RWPE1 (cell line): ENCODE data around the gene CD3D.

ENCODE experiments used
- CTCF ChIA-PET: fragments of 350-600 bp; sonication (Branson Sonifier 250); formaldehyde crosslinking; extraction: SDS; loops from one replicate; lab custom pipeline; 2021; lab: Yijun Ruan, JAX
- POLR2A ChIA-PET: fragments of 400-600 bp; formaldehyde crosslinking; extraction: SDS; loops from one replicate; lab custom pipeline; 2020; ENCODE audit warnings: antibody characterized with exemption; ENCODE audit not compliant: low non-redundant PET; lab: Yijun Ruan, JAX
- DNase-seq: peaks from one replicate; pipeline ENCODE4 v3.0.0; 2012; ENCODE audit warnings: low spot score
- H3K27ac ChIP-seq: fragments of 450-650 bp; 2 replicates; pipeline ENCODE4 v1.5.1; 2017
- TF ChIP-seq, protein P1 (sequence below): fragments of 450-650 bp; conservative IDR thresholded peaks from 2 replicates; pipeline ENCODE4 v1.5.1; 2017; ENCODE audit warnings: low read depth, mild to moderate bottlenecking

CD3D gene

DNA sequence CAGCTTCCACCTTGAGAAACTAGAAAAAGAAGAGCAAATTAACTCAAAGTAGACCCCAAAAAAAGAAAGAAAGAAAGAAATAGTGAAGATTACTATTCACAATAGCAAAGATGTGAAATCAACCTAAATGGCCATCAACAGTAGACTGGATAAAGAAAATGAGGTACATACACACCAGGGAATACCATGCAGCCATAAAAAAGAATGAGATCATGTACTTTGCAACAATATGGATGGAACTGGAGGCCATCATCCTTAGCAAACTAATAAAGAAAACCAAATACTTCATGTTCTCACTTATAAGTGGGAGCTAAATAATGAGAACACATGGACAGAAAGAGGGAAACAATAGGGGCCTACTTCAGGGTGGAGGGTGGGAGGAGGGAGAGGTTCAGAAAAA is 13.8 kb downstream of the CD3D start:
- TF ChIP-seq, protein P1, sequence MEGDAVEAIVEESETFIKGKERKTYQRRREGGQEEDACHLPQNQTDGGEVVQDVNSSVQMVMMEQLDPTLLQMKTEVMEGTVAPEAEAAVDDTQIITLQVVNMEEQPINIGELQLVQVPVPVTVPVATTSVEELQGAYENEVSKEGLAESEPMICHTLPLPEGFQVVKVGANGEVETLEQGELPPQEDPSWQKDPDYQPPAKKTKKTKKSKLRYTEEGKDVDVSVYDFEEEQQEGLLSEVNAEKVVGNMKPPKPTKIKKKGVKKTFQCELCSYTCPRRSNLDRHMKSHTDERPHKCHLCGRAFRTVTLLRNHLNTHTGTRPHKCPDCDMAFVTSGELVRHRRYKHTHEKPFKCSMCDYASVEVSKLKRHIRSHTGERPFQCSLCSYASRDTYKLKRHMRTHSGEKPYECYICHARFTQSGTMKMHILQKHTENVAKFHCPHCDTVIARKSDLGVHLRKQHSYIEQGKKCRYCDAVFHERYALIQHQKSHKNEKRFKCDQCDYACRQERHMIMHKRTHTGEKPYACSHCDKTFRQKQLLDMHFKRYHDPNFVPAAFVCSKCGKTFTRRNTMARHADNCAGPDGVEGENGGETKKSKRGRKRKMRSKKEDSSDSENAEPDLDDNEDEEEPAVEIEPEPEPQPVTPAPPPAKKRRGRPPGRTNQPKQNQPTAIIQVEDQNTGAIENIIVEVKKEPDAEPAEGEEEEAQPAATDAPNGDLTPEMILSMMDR, result no peak
- no peak overlapping the region for H3K27ac ChIP-seq
- DNase-seq, result no peak
- POLR2A ChIA-PET, result no interaction called here
- CTCF ChIA-PET, result interaction anchor here (0.6 to 0.7 kb wide), 2 partner anchors 138 to 197 kb away, joined by 4 to 5 read pairs; no protein-coding TSS in a partner anchor

DNA sequence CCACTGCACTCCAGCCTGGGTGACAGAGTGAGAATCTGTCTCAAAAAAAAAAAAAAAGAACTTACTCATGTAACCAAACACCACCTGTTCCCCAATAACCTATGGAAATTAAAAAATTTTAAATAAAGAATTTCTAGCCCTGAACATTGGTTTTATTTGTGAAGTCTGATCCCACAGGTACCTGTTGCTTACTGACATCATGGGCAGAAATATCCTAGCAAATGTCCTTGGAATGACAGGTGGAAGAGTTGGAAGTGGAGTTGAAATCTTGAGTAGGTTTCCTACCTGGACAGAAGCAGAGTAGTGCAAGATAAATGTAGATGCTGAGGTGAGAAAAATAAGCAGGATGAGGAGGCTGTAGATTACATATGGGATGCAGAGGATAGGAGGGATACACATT is 17.2 kb downstream of the CD3D start:
- H3K27ac ChIP-seq, result no peak overlapping the region
- ChIA-PET CTCF (interaction anchor here (0.6 to 0.7 kb wide), 2 partner anchors 14 to 35 kb away, joined by 3 read pairs; no protein-coding TSS in a partner anchor), POLR2A (no interaction called here)
- no peak for DNase-seq
- TF ChIP-seq, protein P1, result no peak

DNA sequence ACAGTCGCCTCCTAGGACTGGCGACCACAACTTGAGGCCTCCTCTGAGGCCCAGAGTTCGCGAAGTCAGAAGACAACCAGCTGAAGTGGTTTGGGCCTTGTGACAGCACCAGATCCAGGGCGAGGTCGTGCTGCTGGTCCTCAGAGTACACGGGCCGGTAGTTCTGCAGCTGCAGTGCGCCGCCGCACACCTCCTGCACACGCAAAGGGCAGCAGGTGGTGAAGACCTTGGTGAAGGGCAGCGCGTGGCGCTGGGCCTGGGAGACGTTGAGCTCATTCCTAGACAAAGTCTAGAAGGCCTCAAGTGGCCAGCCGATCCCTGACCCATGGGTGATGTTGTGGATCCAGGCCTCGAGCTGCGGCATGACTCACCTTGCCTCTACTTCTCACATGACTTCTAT is 19.8 kb downstream of the CD3D start:
- DNase-seq, result no peak
- ChIA-PET POLR2A (no interaction called here), CTCF (interaction anchor here (0.6 kb wide), 1 partner anchor 31 kb away, joined by 3 read pairs; no protein-coding TSS in a partner anchor)

DNA sequence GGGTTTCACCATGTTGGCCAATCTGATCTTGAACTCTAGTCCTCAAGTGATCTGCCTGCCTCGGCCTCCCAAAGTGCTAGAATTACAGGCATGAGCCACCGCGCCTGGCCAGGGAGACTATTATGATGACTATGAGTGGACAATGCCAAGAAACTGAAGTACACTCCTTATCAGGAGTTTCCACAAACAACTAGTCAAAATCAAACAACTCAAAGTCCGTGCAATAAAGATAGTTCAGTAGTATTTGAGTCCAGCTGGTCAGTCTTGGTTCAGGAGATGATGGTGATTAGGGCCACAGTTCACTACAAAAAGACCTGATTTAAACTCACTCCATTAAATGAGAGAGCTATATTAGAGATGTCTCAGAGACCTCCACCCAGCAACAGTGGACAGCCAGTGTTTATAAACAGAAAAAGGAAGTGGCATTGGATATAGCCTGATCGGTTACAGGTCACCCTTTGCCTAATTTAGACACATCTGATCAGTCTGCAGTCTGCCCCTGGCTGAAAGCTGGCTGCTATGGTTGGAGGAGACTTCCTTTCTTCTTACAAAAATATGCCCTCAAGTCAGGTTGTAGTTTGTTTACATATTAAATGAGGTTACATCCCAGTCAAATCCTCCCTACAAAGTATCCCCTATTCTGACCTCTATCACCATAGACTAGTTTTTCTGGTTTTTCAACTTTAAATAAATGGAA is 21.0 kb downstream of the CD3D start:
- no peak for DNase-seq
- TF ChIP-seq, protein P1, result no peak
- POLR2A ChIA-PET, result no interaction called here
- CTCF ChIA-PET, result no interaction called here
- H3K27ac ChIP-seq, result no peak overlapping the region

More for the DNA sequence above, 19.8 kb downstream of the CD3D start:
- no peak overlapping the region for H3K27ac ChIP-seq
- TF ChIP-seq, protein P1, result no peak

DNA sequence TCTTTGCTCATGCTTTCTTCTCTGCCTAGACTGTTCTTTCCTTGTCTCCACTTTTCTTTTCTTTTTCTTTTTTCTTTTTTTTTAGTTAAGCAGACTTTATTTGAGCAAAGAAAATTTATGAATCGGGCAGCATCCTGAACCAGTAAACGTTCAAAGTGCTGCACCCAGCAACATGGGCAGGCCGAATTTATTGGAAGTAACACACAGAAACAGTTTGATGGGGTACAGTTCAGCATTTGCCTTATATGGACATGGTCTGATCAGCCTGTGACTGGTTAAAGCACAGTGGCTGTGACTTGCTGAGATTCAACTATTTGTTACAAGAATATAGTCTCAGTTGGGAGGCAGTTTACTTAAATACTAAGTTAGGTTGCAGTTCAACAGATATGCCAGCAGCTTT is 22.0 kb downstream of the CD3D start:
- H3K27ac ChIP-seq, result no peak overlapping the region
- TF ChIP-seq, protein P1, result no peak
- ChIA-PET CTCF (no interaction called here), POLR2A (no interaction called here)
- DNase-seq, result no peak

DNA sequence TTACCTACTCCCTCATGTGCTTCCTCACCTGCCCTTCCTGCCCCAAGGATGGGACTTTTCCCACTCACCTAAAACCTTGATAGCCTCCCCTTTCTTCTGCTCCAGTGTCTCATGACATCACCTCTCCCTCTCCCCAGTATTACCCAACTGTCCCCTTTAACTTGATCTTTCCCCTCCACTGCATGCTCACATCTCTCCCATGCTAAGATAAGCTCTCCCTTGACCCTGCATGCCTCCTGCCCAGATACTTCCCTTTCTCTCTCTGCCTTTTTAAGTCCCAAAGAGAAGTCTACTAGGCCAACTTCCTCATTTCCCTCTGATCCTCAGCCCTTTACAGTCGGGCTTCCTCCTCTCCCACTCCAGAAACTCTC is 23.2 kb downstream of the CD3D start:
- ChIA-PET CTCF (no interaction called here), POLR2A (no interaction called here)
- TF ChIP-seq, protein P1, result no peak
- no peak overlapping the region for H3K27ac ChIP-seq
- no peak for DNase-seq
